Testis (tissue), 3 donors: ENCODE results near the gene PDPK1. TPM values are rescaled to one million over a fixed set of nuclear protein-coding genes. Genes with fewer than 3 reads are reported as not detected.

Experiments used
- DNase-seq: peaks from one replicate; pipeline ENCODE4 v3.0.0-alpha.2; 2019
- H3K27ac ChIP-seq, 2 donors: fragments of 200-600 bp; sonication (generic); one replicate each; pipeline ENCODE4 v1.5.1; 2019
- H3K27me3 ChIP-seq: fragments of 200-600 bp; sonication (generic); one replicate; pipeline ENCODE4 v1.5.1; 2019
- H3K36me3 ChIP-seq: fragments of 200-600 bp; sonication (generic); one replicate; pipeline ENCODE4 v1.5.1; 2017; ENCODE audit warnings: low read depth; ENCODE audit errors: missing control alignments
- H3K4me1 ChIP-seq: fragments of 200-600 bp; sonication (generic); one replicate; pipeline ENCODE4 v1.5.1; 2019
- H3K4me3 ChIP-seq, 2 donors: fragments of 200-600 bp; sonication (generic); one replicate each; pipeline ENCODE4 v1.5.1; 2017 to 2019
- H3K9me3 ChIP-seq: fragments of 200-600 bp; sonication (generic); one replicate; pipeline ENCODE4 v1.5.1; 2017
- CTCF ChIP-seq, 3 experiments: fragments of 450-650 bp in 2 of 3; fragments of 200-600 bp in 1 of 3; sonication (generic) in 1 of 3; IDR thresholded peaks; one replicate each; pipeline ENCODE4 v1.5.1; 2016 to 2019; ENCODE audit warnings: antibody characterized with exemption in 3 of 3, mild to moderate bottlenecking in 2 of 3, moderate library complexity in 1 of 3
- POLR2A ChIP-seq: fragments of 450-650 bp; IDR thresholded peaks from one replicate; pipeline ENCODE4 v1.6.1; 2017; ENCODE audit warnings: antibody characterized with exemption, mild to moderate bottlenecking, moderate library complexity
- WGBS, 2 donors: methylation state at CpG; one replicate each; pipeline ENCODE4 v1.1.5; 2018; 5-methylcytosine and 5-hydroxymethylcytosine counted together
- intact Hi-C: fragments of 100-400 bp; cut with DNase I; formaldehyde crosslinking; loops from one replicate; pipeline ENCODE4 v1.15.1; 2023; ENCODE audit warnings: low total_unique reads
- polyA plus RNA-seq: library from polyadenylated mRNA; stranded (reverse); fragments of 350-450 nt; fragmentation: Illumina TruSeq; extraction: RNeasy Lipid Tissue Mini Kit (QIAGEN cat#74804); gene quantifications from one replicate; pipeline ENCODE4 v1.2.3, GENCODE V29; 2014; ENCODE audit warnings: low read depth, low replicate concordance; ENCODE audit not compliant: insufficient read depth
- total RNA-seq, 2 donors: library from RNA; depleted of rRNA; stranded (reverse); fragments of >200 nt; gene quantifications; one replicate each; pipeline ENCODE4 v1.2.3, GENCODE V29; 2016

The PDPK1 gene
- total and polyA plus RNA-seq, 3 donors from 2014 or later, result 53.0 to 75.3 (median 61.1) TPM

- no peaks in the 10 kb centered on the region for H3K9me3 ChIP-seq
- H3K4me1 ChIP-seq, result peaks cover 13% of the 10 kb centered on the region
- no peaks in the 10 kb centered on the region for H3K36me3 ChIP-seq
- no peak overlapping the region for H3K4me3 ChIP-seq
- DNase-seq, result no peak
- H3K27me3 ChIP-seq, result no peaks in the 10 kb centered on the region
- TF ChIP-seq POLR2A (no peak), CTCF (IDR thresholded peaks at IDR 0.05) (no peak)
- intact Hi-C loops, result no loop called here
- no peak overlapping the region for H3K27ac ChIP-seq
- 91 to 92% methylated on average over 9 of the region's 9 CpGs for WGBS, 2 donors
Observed at GRCh38 chr16:2524339-2524938, 13.4 kb upstream of the PDPK1 start.

GRCh38 chr16:2526135-2526534 is 11.7 kb upstream of the PDPK1 start:
- 89 to 92% methylated on average over 7 to 8 of the region's 8 CpGs for WGBS, 2 donors
- TF ChIP-seq CTCF (IDR thresholded peaks at IDR 0.05) (no peak), POLR2A (no peak)
- H3K4me1 ChIP-seq, result peaks cover 3% of the 10 kb centered on the region

GRCh38 chr16:2527071-2527783 is 10.6 kb upstream of the PDPK1 start:
- no peak for DNase-seq
- intact Hi-C loops, result no loop called here
- Histone ChIP-seq H3K27ac (no peak overlapping the region), H3K36me3 (no peaks in the 10 kb centered on the region), H3K4me1 (no peaks in the 10 kb centered on the region), H3K9me3 (no peaks in the 10 kb centered on the region), H3K27me3 (no peaks in the 10 kb centered on the region), H3K4me3 (no peak overlapping the region)
- 88% methylated on average over 11 of the region's 12 CpGs; no CpG with 5 or more reads in 1 of the 2 donors for WGBS, 2 donors
- no peak for TF ChIP-seq CTCF (IDR thresholded peaks at IDR 0.05)
- TF ChIP-seq POLR2A, result no peak

More at GRCh38 chr16:2526135-2526534, 11.7 kb upstream of the PDPK1 start:
- Histone ChIP-seq H3K9me3 (no peaks in the 10 kb centered on the region), H3K4me3 (no peak overlapping the region), H3K27me3 (no peaks in the 10 kb centered on the region), H3K36me3 (no peaks in the 10 kb centered on the region), H3K27ac (no peak overlapping the region)
- intact Hi-C loops, result no loop called here
- DNase-seq, result no peak

- Histone ChIP-seq H3K4me3 (no peak overlapping the region), H3K36me3 (no peaks in the 10 kb centered on the region), H3K4me1 (no peaks in the 10 kb centered on the region), H3K9me3 (no peaks in the 10 kb centered on the region), H3K27me3 (no peaks in the 10 kb centered on the region), H3K27ac (no peak overlapping the region)
- DNase-seq, result no peak
- intact Hi-C loops, result no loop called here
- 97% methylated on average over 6 to 24 of the region's 24 CpGs for WGBS, 2 donors
- TF ChIP-seq CTCF (IDR thresholded peaks at IDR 0.05), result no peak
- TF ChIP-seq POLR2A, result no peak
Observed at GRCh38 chr16:2527784-2528100, 10.1 kb upstream of the PDPK1 start.
